Heart left ventricle (tissue), 13 donors: Measurements from ENCODE around the gene TMEM242.

Experiments used
- CTCF ChIP-seq, 12 donors: fragments of 200-600 bp; sonication (generic) in 4 of 12; IDR thresholded peaks; one replicate each; pipeline versions ENCODE4 v1.5.0 to v1.8.0; 2018 to 2022; ENCODE audit warnings: antibody characterized with exemption in 12 of 12, mild to moderate bottlenecking in 5 of 12
- POLR2A ChIP-seq, 2 donors: fragments of 450-650 bp; IDR thresholded peaks; one replicate each; pipeline ENCODE4 v1.6.1; 2017; ENCODE audit warnings: antibody characterized with exemption in 2 of 2, mild to moderate bottlenecking in 2 of 2, moderate library complexity in 2 of 2
- donor health status: ischemic (EF 13 %, LVEDD 7.1; RV severe dilation, severe dysfunction).
- donor health status: DM: no; HTN: yes; CAD: no.
- donor health status: DM: no; HTN: no; CAD: no.
- donor health status: ischemic (EF 25% LVEDD 6.9; RV normal size, moderate dysfunction).
- donor health status: ischemic (EF 25% LVEDD 5.7; RV mildly dilated, moderate dysfunction).
- donor health status: ischemic (EF 35%, LVEDD 5.7; RV mildly dilated, moderate dysfunction).
- donor health status: nonischemic (EF 11% LVEDD 7.7; RV severe dilation, severe dysfunction).
- donor health status: DM: yes; HTN: yes; CAD: no.
- donor health status: PGD.
- donor health status: ischemic (EF 29% LVEDD 5.4; RV normal size, mild dysfunction).
- donor health status: nonischemic (EF 23%, LVEDD 6.1; RV moderate dilation, normal function).

GRCh38 chr6:157328108-157328692 is 4.9 kb upstream of the TMEM242 start:
- TF ChIP-seq CTCF (IDR thresholded peaks at IDR 0.05) = no peak
- no peak for TF ChIP-seq POLR2A (IDR thresholded peaks at IDR 0.05)
